B cell (primary cell): Measurements from ENCODE around the gene VPS25.

Experiments
- EZH2 ChIP-seq: IDR thresholded peaks from 2 replicates; pipeline ENCODE4 v1.6.1; 2012; ENCODE audit warnings: borderline replicate concordance, low read depth, mild to moderate bottlenecking, moderate library complexity, low read length; ENCODE audit not compliant: insufficient read depth, poor library complexity, severe bottlenecking
- TF ChIP-seq, protein P1 (sequence below): fragments of 200-600 bp; IDR thresholded peaks from one replicate; pipeline ENCODE4 v1.8.0; 2022; ENCODE audit warnings: antibody characterized with exemption, mild to moderate bottlenecking

DNA sequence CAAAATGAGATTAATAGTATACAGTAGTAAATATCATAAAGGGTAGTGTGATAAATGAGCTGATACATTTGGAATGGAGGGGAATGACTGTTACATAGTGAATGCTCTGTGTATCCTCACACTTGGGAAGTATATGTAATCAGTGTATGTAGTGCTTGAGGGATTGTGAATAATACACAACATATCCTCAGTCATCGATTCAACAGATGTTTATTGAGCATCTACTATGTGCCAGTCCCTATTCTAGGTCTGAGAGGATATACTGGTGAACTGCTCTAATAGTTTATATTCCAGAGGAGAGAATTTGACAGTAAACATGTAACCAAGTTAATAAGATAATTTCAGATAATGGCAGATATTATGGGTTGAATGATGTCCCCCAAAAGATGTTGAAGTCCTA, 54.2 kb downstream of the VPS25 start:
- TF ChIP-seq, protein P1, sequence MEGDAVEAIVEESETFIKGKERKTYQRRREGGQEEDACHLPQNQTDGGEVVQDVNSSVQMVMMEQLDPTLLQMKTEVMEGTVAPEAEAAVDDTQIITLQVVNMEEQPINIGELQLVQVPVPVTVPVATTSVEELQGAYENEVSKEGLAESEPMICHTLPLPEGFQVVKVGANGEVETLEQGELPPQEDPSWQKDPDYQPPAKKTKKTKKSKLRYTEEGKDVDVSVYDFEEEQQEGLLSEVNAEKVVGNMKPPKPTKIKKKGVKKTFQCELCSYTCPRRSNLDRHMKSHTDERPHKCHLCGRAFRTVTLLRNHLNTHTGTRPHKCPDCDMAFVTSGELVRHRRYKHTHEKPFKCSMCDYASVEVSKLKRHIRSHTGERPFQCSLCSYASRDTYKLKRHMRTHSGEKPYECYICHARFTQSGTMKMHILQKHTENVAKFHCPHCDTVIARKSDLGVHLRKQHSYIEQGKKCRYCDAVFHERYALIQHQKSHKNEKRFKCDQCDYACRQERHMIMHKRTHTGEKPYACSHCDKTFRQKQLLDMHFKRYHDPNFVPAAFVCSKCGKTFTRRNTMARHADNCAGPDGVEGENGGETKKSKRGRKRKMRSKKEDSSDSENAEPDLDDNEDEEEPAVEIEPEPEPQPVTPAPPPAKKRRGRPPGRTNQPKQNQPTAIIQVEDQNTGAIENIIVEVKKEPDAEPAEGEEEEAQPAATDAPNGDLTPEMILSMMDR: no peak
- no peak for TF ChIP-seq EZH2
